ENCODE measurements around the gene FBXW12. TPM values are rescaled to one million over a fixed set of nuclear protein-coding genes. Genes with fewer than 3 reads are reported as not detected.

FBXW12 gene
- total RNA-seq, 1 experiment from 2014 or later, result not detected

GRCh38 chr3:48423241-48423882 lies 51.3 kb downstream of the FBXW12 start (continued):
- TF ChIP-seq YY1 (IDR thresholded peaks at IDR 0.05; ENCODE audit: extremely low read depth, insufficient replicate concordance, low read depth, low read length), result no peak
- TF ChIP-seq EZH2phosphoT487 (IDR thresholded peaks at IDR 0.05; ENCODE audit: borderline replicate concordance), result no peak
- TF ChIP-seq ZFX (IDR thresholded peaks at IDR 0.05), result no peak
- TF ChIP-seq, protein P1, sequence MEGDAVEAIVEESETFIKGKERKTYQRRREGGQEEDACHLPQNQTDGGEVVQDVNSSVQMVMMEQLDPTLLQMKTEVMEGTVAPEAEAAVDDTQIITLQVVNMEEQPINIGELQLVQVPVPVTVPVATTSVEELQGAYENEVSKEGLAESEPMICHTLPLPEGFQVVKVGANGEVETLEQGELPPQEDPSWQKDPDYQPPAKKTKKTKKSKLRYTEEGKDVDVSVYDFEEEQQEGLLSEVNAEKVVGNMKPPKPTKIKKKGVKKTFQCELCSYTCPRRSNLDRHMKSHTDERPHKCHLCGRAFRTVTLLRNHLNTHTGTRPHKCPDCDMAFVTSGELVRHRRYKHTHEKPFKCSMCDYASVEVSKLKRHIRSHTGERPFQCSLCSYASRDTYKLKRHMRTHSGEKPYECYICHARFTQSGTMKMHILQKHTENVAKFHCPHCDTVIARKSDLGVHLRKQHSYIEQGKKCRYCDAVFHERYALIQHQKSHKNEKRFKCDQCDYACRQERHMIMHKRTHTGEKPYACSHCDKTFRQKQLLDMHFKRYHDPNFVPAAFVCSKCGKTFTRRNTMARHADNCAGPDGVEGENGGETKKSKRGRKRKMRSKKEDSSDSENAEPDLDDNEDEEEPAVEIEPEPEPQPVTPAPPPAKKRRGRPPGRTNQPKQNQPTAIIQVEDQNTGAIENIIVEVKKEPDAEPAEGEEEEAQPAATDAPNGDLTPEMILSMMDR (IDR thresholded peaks at IDR 0.05 in 2 of 3, conservative IDR thresholded peaks at IDR 0.05 in 1 of 3; ENCODE audit: borderline replicate concordance in 1 of 3, insufficient read depth in 1 of 3, low read depth in 2 of 3, low read length in 2 of 3), result no peak
- no peak for TF ChIP-seq SRF (IDR thresholded peaks at IDR 0.05; ENCODE audit: low read depth)
- TF ChIP-seq SIN3A (IDR thresholded peaks at IDR 0.05; ENCODE audit: low read depth), result no peak
- TF ChIP-seq JUND (IDR thresholded peaks at IDR 0.05), result no peak
- no peak for TF ChIP-seq ELF1 (IDR thresholded peaks at IDR 0.05; ENCODE audit: borderline replicate concordance, low read depth)
- TF ChIP-seq CBX3 (IDR thresholded peaks at IDR 0.05; ENCODE audit: low read depth), result no peak
- TF ChIP-seq RAD21 (IDR thresholded peaks at IDR 0.05; ENCODE audit: low read depth), result no peak

GRCh38 chr3:48423883-48424695 lies 52.1 kb downstream of the FBXW12 start:
- Histone ChIP-seq H3K4me2 (ENCODE audit: low read length) (no peak overlapping the region), H3K4me3 (replicated peaks in 1 of 2; ENCODE audit: low read depth in 1 of 2, low read length in 2 of 2) (no peak overlapping the region), H3K9me2 (ENCODE audit: insufficient read depth) (no peaks in the 10 kb centered on the region), H3K9me3 (ENCODE audit: control insufficient read depth in 1 of 2, insufficient read depth in 1 of 2, low read depth in 1 of 2, low read length in 2 of 2) (no peaks in the 10 kb centered on the region), H3K27ac (ENCODE audit: low read depth, low read length) (no peak overlapping the region), H3K36me3 (ENCODE audit: control insufficient read depth in 1 of 2, insufficient read depth in 2 of 2, low read length in 2 of 2) (no peaks in the 10 kb centered on the region), H3K27me3 (ENCODE audit: insufficient read depth, low read length) (no peaks in the 10 kb centered on the region), H3K9ac (ENCODE audit: low read length) (no peak overlapping the region), H3K79me2 (ENCODE audit: insufficient read depth, low read length) (no peaks in the 10 kb centered on the region; the same call in 1 of the 2 replicates), H2AFZ (ENCODE audit: low read depth, low read length, poor library complexity, severe bottlenecking) (no peak overlapping the region), H4K20me1 (ENCODE audit: insufficient read depth) (no peaks in the 10 kb centered on the region), H3K4me1 (ENCODE audit: control insufficient read depth in 1 of 2, insufficient read depth in 2 of 2, low read length in 2 of 2) (peaks cover 7 to 10% of the 10 kb centered on the region in 2 experiments)
- ChIA-PET CTCF (interaction anchor here (1.0 to 3.5 kb wide), 2 partner anchors 9 to 12 kb away, joined by 4 to 18 read pairs; no protein-coding TSS in a partner anchor), POLR2A (no interaction called here), RAD21 (ENCODE audit: low non-redundant PET in 1 of 2, low total read pairs in 2 of 2, uncharacterized antibody in 2 of 2, unreplicated experiment in 2 of 2) (no interaction called here)
- no peak for ATAC-seq
- BruUV-seq (replicated peaks), result no TSS peak
- intact Hi-C loops (cut with micrococcal nuclease), result no loop called here
- no peak for DNase-seq (ENCODE audit: low read depth, low spot score)
- TF ChIP-seq TCF7L2 (IDR thresholded peaks at IDR 0.05; ENCODE audit: borderline replicate concordance, extremely low read depth, insufficient read depth, insufficient read length) (no peak), SP1 (IDR thresholded peaks at IDR 0.05; ENCODE audit: low read depth) (no peak), CEBPB (IDR thresholded peaks at IDR 0.05; ENCODE audit: low read depth) (no peak), ZFX (IDR thresholded peaks at IDR 0.05) (no peak), CBX3 (IDR thresholded peaks at IDR 0.05; ENCODE audit: low read depth) (no peak), YY1 (IDR thresholded peaks at IDR 0.05; ENCODE audit: extremely low read depth, insufficient replicate concordance, low read depth, low read length) (no peak), RAD21 (IDR thresholded peaks at IDR 0.05; ENCODE audit: low read depth) (no peak), SIN3A (IDR thresholded peaks at IDR 0.05; ENCODE audit: low read depth) (no peak)
- TF ChIP-seq, protein P2, sequence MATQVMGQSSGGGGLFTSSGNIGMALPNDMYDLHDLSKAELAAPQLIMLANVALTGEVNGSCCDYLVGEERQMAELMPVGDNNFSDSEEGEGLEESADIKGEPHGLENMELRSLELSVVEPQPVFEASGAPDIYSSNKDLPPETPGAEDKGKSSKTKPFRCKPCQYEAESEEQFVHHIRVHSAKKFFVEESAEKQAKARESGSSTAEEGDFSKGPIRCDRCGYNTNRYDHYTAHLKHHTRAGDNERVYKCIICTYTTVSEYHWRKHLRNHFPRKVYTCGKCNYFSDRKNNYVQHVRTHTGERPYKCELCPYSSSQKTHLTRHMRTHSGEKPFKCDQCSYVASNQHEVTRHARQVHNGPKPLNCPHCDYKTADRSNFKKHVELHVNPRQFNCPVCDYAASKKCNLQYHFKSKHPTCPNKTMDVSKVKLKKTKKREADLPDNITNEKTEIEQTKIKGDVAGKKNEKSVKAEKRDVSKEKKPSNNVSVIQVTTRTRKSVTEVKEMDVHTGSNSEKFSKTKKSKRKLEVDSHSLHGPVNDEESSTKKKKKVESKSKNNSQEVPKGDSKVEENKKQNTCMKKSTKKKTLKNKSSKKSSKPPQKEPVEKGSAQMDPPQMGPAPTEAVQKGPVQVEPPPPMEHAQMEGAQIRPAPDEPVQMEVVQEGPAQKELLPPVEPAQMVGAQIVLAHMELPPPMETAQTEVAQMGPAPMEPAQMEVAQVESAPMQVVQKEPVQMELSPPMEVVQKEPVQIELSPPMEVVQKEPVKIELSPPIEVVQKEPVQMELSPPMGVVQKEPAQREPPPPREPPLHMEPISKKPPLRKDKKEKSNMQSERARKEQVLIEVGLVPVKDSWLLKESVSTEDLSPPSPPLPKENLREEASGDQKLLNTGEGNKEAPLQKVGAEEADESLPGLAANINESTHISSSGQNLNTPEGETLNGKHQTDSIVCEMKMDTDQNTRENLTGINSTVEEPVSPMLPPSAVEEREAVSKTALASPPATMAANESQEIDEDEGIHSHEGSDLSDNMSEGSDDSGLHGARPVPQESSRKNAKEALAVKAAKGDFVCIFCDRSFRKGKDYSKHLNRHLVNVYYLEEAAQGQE (IDR thresholded peaks at IDR 0.05; ENCODE audit: low read depth), result no peak
- TF ChIP-seq, protein P1 (IDR thresholded peaks at IDR 0.05 in 2 of 3, conservative IDR thresholded peaks at IDR 0.05 in 1 of 3; ENCODE audit: borderline replicate concordance in 1 of 3, insufficient read depth in 1 of 3, low read depth in 2 of 3, low read length in 2 of 3), result no peak

Data from HCT116 (cell line).